Left cardiac atrium (tissue), 4 donors: Measurements from ENCODE around the gene SERPINA5. TPM values are rescaled to one million over a fixed set of nuclear protein-coding genes. Genes with fewer than 3 reads are reported as not detected.
"Not testable (repeated sequence)": the region's sequence is repeated elsewhere in the genome, so short reads cannot be mapped to it uniquely, and the experiment has no call there.

ENCODE experiments used
- ATAC-seq, 2 donors: fragments of 200-7000 bp; cut with Tn5 transposase; one replicate each; pipeline ENCODE4 v1.9.1; 2020; ENCODE audit warnings: mild to moderate bottlenecking in 2 of 2, moderate library complexity in 2 of 2
- DNase-seq: peaks from one replicate; pipeline ENCODE4 v3.0.0-alpha.2; 2020
- intact Hi-C, 2 donors: fragments of 100-400 bp; cut with DNase I; formaldehyde crosslinking; loops; one replicate each; pipeline versions ENCODE4 v1.14.1 to v1.15.1; 2022 to 2023
- total RNA-seq, 2 donors: library from RNA; stranded (reverse); fragmentation: NEBNext Ultra II Directional; extraction: Animal tissue kit (Norgen Biotek cat#: 25700); gene quantifications; one replicate each; pipeline ENCODE4 v1.2.1, GENCODE V29; 2021
- donor health status: DM: no; HTN: yes; CAD: no.
- donor health status: DM: no; HTN: yes; CAD: no; lungs with severe emphysema.
- donor health status: DM: yes; HTN: yes; CAD: no.
- donor health status: Dilated cardiomyopathy.

The SERPINA5 gene
- total RNA-seq, 2 donors from 2014 or later = 9.3 to 13.8 TPM

GRCh38 chr14:94571395-94571794 lies 9.8 kb upstream of the SERPINA5 start:
- intact Hi-C loops = no loop called here
- DNase-seq = peak; percentile 39
- peak; percentile 61 to 62 for ATAC-seq

GRCh38 chr14:94571950-94572349 lies 9.3 kb upstream of the SERPINA5 start:
- intact Hi-C loops = no loop called here
- no peak for DNase-seq

GRCh38 chr14:94572637-94573303 lies 8.5 kb upstream of the SERPINA5 start:
- intact Hi-C loops = no loop called here
- ATAC-seq (no peak), DNase-seq (no peak)

More at GRCh38 chr14:94571950-94572349, 9.3 kb upstream of the SERPINA5 start:
- ATAC-seq = peak in 1 of 2 donors; percentile 62

- intact Hi-C loops = no loop called here
- no peak for ATAC-seq
- no peak for DNase-seq
Measured at GRCh38 chr14:94573475-94574277, 7.5 kb upstream of the SERPINA5 start.

- no peak for ATAC-seq
- intact Hi-C loops = no loop called here
- no peak for DNase-seq
Measured at GRCh38 chr14:94574336-94574735, 6.9 kb upstream of the SERPINA5 start.

GRCh38 chr14:94575730-94576585 lies 5.3 kb upstream of the SERPINA5 start:
- intact Hi-C loops = no loop called here
- DNase-seq (no peak), ATAC-seq (no peak)

DNA sequence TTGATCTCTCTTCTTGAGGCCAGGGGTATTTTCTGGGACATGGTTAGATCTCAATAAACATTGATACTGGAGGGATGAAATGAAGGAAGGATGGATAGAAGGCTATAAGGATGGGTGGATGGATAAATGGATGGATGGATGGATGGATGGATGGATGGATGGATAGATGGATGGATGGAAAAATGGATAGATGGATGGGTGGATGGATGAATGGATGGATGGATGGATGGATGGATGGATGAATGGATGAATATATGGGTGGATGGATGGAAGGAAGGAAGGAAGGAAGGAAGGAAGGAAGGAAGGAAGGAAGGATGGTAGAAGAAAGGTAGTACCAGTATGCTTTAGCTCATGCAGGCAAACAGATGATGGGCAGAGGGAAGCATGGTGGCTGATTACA lies 3.8 kb upstream of the SERPINA5 start:
- ATAC-seq, DNase-seq, intact Hi-C loops: not testable (repeated sequence)

- intact Hi-C loops = no loop called here
- no peak for ATAC-seq
- no peak for DNase-seq
Measured at GRCh38 chr14:94578712-94579111, 2.5 kb upstream of the SERPINA5 start.

- intact Hi-C loops = no loop called here
- peak; percentile 29 to 37 for ATAC-seq
- no peak for DNase-seq
Measured at GRCh38 chr14:94582199-94582750, 1.0 kb downstream of the SERPINA5 start.

DNA sequence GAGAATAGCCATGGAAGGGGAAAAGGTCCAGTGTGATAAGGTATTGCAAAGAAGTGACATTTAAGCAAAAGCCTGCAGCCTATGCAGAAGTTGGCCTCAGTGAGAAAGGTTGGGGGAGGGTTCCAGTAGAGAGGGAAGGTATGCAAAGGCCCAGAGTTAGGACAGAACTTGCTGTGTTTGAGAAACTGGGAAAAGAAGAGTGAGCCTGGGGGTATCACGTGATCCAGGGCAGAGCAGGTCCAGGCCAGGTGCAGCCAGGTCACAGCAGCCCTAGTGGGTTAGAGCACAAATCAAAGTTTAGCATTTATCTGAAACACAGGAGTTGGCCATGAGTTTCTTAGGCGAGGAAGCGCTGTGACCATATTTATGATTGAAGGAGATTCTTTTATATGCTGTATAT lies 1.6 kb downstream of the SERPINA5 start:
- no peak for DNase-seq

DNA sequence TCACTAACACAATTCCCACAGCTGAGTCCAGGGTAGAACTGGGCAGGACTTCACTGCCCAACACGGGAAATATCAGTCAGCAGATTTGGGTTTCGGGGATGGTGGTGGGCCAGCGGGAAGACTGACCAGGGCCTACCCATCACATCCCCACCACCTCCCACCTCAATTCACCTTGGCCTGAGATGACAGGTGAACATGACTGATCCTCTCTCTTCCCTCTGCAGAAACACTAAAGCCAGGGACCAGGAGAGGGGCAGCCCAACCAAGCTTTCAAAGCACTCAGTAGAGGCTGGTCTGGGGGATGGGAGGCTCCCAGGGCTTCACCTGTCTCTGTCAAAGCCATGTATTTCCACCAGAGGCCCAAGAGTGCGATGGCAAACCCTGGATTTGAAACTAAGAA lies 2.3 kb downstream of the SERPINA5 start:
- no peak for ATAC-seq
- intact Hi-C loops = no loop called here
- no peak for DNase-seq

More for the DNA sequence above, 1.6 kb downstream of the SERPINA5 start:
- intact Hi-C loops = no loop called here
- no peak for ATAC-seq

- ATAC-seq = peak in 1 of 2 donors; percentile 22
- intact Hi-C loops = no loop called here
Measured at GRCh38 chr14:94584591-94585280, 3.5 kb downstream of the SERPINA5 start.

DNA sequence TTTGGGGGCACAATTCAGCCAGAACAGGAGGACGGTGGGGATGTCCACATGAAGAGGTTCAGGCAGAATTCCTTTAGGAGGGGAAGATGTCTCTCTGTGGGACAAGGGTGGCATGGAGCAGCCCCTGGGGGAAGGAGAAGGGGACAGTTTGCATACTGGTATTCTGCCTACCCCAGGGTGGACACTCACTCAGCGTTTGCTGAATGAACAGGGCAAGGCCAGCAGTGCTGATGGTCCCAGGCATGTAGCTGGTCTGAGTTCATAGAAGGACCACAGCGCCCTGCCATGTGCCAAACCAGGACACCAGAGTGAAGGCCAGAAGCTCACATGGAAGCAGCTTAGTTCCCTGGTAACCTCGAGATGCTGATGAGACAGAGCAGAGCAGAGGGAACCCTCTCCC lies 5.4 kb downstream of the SERPINA5 start:
- intact Hi-C loops = no loop called here
- no peak for ATAC-seq
- DNase-seq = no peak

More at GRCh38 chr14:94584591-94585280, 3.5 kb downstream of the SERPINA5 start:
- DNase-seq = no peak

DNA sequence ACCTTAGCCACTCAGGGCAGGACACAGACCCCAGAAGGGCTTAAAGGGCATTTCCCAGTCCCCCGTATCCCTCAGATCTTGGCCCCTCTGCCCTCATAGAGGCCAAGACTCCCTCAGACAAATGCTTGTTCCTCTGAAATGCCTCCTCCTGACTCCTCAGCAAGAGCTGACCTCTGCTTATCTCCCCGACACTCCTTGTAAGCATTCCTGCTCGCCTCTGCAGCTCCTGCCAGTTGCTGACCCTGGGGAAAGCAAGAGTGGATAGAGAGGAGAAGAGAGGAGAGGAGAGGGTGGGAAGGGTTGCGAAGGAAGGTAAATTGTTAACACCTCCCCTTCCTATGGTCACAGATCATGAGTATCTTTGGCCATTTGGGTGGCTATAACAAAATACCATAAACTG lies 7.1 kb downstream of the SERPINA5 start:
- intact Hi-C loops = no loop called here
- no peak for DNase-seq
- ATAC-seq = no peak

DNA sequence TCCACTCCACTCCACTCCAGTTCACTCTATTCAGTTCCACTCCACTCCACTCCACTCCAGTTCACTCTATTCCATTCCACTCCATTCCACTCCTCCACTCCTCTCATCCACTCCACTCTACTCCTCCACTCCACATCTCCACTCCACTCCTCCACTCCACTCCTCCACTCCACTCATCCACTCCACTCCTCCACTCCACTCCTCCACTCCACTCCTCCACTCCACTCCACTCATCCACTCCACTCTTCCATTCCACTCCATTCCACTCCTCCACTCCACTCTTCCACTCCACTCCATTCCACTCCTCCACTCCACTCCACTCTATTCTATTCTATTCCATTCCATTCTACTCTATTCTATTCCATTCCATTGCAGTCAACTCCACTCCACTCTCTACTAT lies 9.8 kb downstream of the SERPINA5 start:
- DNase-seq = no peak
- intact Hi-C loops = no loop called here
- ATAC-seq = no peak

DNA sequence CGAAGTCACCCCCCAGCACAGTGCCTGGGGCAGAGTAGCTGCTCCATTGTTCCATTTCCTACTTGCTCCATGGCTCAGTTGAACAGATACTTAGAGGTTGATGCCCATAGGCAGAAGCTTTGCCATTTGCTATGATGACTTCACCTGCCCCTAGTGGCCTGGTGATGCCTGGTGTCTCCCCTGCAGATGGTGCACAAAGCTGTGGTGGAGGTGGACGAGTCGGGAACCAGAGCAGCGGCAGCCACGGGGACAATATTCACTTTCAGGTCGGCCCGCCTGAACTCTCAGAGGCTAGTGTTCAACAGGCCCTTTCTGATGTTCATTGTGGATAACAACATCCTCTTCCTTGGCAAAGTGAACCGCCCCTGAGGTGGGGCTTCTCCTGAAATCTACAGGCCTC lies 10.6 kb downstream of the SERPINA5 start:
- DNase-seq (no peak), ATAC-seq (no peak)
- intact Hi-C loops = no loop called here

DNA sequence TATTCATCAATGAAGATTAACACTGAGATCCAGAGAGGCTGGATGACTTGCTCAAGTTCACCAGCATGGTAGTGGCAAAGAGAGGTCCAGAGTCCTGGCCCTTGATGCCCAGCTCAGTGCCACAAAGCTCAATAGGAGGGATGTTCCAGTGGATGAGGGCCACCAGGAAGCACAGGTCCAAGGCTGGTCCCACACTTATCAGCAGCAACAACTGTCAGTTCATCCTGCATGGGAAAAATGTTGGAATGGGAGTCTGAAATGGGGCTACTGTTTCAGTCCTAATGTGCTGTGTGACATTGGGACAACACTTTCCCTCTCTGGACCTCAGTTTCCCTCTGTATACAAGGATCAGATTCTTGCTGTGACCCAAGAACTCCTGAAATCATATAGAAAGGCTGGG lies 11.2 kb downstream of the SERPINA5 start:
- DNase-seq (no peak), ATAC-seq (no peak)
- intact Hi-C loops = no loop called here

DNA sequence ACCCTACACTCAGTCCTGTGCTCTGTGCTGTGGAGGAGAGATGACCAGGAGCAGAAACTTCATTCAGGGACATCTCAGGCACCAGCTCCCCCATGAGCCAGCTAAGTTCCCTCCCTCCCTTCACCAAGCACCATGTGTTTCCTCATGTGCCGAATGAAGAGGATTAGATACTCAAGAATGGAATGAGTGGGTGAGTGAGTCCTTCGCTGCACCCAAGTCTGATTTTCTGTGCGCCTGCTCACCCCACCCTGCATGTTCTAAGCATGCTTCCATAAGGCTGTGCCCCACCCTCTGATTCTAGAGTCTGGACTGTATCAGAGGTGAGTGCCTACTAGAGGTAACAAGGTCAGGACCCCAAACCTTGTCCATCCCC lies 12.1 kb downstream of the SERPINA5 start:
- no peak for ATAC-seq
- intact Hi-C loops = no loop called here
- no peak for DNase-seq
